SK-N-SH treated with all-trans-retinoic acid at 6 μM for 48 hours (cell line): ENCODE measurements around the gene RNASEH1.
A peak's percentile ranks its signal among the peaks of the same experiment; 100 is the strongest.

Source experiments
- ATAC-seq: fragments of 200-7000 bp; cut with Tn5 transposase; 3 replicates; pipeline ENCODE4 v1.9.1; 2020; ENCODE audit warnings: mild to moderate bottlenecking, moderate library complexity
- ARNTL ChIP-seq: fragments of 450-650 bp; formaldehyde crosslinking; IDR thresholded peaks from 2 replicates; pipeline ENCODE4 v1.5.0; 2020; ENCODE audit warnings: low read depth, mild to moderate bottlenecking, moderate library complexity, borderline replicate concordance
- BACH2 ChIP-seq: fragments of 250-450 bp; sonication (Bioruptor Pico); IDR thresholded peaks from 2 replicates; pipeline ENCODE4 v1.9.0; 2021; ENCODE audit warnings: mild to moderate bottlenecking, borderline replicate concordance
- CSDC2 ChIP-seq: fragments of 250-450 bp; sonication (Bioruptor Pico); IDR thresholded peaks from 2 replicates; pipeline ENCODE4 v1.5.0; 2020; ENCODE audit warnings: mild to moderate bottlenecking, moderate library complexity
- ESRRG ChIP-seq: fragments of 250-450 bp; sonication (Bioruptor Pico); IDR thresholded peaks from 2 replicates; pipeline ENCODE4 v1.6.1; 2021; ENCODE audit warnings: mild to moderate bottlenecking
- GLIS3 ChIP-seq: fragments of 250-450 bp; sonication (Bioruptor Pico); IDR thresholded peaks from 2 replicates; pipeline ENCODE4 v1.5.0; 2020; ENCODE audit warnings: mild to moderate bottlenecking, moderate library complexity
- ISL1 ChIP-seq: fragments of 250-450 bp; sonication (Bioruptor Pico); IDR thresholded peaks from 2 replicates; pipeline ENCODE4 v2.1.2; 2022; ENCODE audit warnings: mild to moderate bottlenecking, moderate library complexity
- OSR1 ChIP-seq: fragments of 250-450 bp; sonication (Bioruptor Pico); IDR thresholded peaks from 2 replicates; pipeline ENCODE4 v1.8.0; 2022; ENCODE audit warnings: moderate library complexity, mild to moderate bottlenecking, inconsistent platforms
- PPARA ChIP-seq: fragments of 250-450 bp; sonication (Bioruptor Pico); IDR thresholded peaks from 2 replicates; pipeline ENCODE4 v1.5.0; 2020; ENCODE audit warnings: mild to moderate bottlenecking, borderline replicate concordance
- RARB ChIP-seq: fragments of 250-450 bp; sonication (Bioruptor Pico); IDR thresholded peaks from 2 replicates; pipeline ENCODE4 v1.8.0; 2021; ENCODE audit warnings: mild to moderate bottlenecking, moderate library complexity
- SNAI2 ChIP-seq: fragments of 250-450 bp; sonication (Bioruptor Pico); IDR thresholded peaks from 2 replicates; pipeline ENCODE4 v1.5.0; 2020; ENCODE audit warnings: mild to moderate bottlenecking, moderate library complexity
- TCF4 ChIP-seq: fragments of 250-450 bp; sonication (Bioruptor Pico); IDR thresholded peaks from 2 replicates; pipeline ENCODE4 v1.8.0; 2021; ENCODE audit warnings: mild to moderate bottlenecking, moderate library complexity, borderline replicate concordance
- ZFP3 ChIP-seq: fragments of 250-450 bp; sonication (Bioruptor Pico); IDR thresholded peaks from 2 replicates; pipeline ENCODE4 v1.5.0; 2020; ENCODE audit warnings: mild to moderate bottlenecking, moderate library complexity
- ZNF565 ChIP-seq: fragments of 450-650 bp; formaldehyde crosslinking; conservative IDR thresholded peaks from 2 replicates; pipeline ENCODE4 v1.5.0; 2020; ENCODE audit warnings: low read depth, mild to moderate bottlenecking, moderate library complexity
- ZNF70 ChIP-seq: fragments of 450-650 bp; formaldehyde crosslinking; IDR thresholded peaks from 2 replicates; pipeline ENCODE4 v1.5.0; 2020; ENCODE audit warnings: mild to moderate bottlenecking, moderate library complexity
- ZNF8 ChIP-seq: fragments of 450-650 bp; formaldehyde crosslinking; IDR thresholded peaks from 2 replicates; pipeline ENCODE4 v1.5.0; 2020; ENCODE audit warnings: mild to moderate bottlenecking, moderate library complexity
- TF ChIP-seq, protein P1 (sequence below): fragments of 250-450 bp; sonication (Bioruptor Pico); IDR thresholded peaks from 2 replicates; pipeline ENCODE4 v1.5.1; 2020; ENCODE audit warnings: low read depth, mild to moderate bottlenecking, moderate library complexity
- TF ChIP-seq, protein P2 (sequence below): fragments of 250-450 bp; sonication (Bioruptor Pico); IDR thresholded peaks from 2 replicates; pipeline ENCODE4 v1.5.1; 2021; ENCODE audit warnings: mild to moderate bottlenecking, moderate library complexity
- TF ChIP-seq, protein P3 (sequence below): fragments of 250-450 bp; sonication (Bioruptor Pico); IDR thresholded peaks from 2 replicates; pipeline ENCODE4 v1.5.0; 2020; ENCODE audit warnings: mild to moderate bottlenecking, moderate library complexity
- TF ChIP-seq, protein P4 (sequence below): fragments of 250-450 bp; sonication (Bioruptor Pico); IDR thresholded peaks from 2 replicates; pipeline ENCODE4 v1.8.0; 2021; ENCODE audit warnings: low read depth, mild to moderate bottlenecking, moderate library complexity, borderline replicate concordance

RNASEH1 gene

DNA sequence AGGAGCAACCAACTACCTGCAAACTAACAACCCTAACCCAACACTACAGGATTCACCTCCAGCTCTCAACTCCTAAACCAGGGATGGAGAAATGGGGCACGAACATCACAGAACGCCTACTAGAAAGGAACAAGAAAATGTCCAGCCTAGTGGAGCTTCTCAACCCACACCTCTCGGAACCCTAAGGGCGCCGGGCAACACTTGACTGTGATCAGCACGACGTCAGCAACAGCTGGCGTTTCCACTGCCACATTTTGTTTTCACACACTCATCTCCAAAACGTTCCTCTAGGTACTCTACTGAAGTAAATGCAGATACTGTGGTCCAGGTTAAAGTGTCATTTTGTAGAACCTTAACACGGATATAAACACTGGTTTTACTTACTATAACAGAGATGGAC is 4.2 kb downstream of the RNASEH1 start:
- no peak for ATAC-seq
- TF ChIP-seq CSDC2 (CRISPR knock-in tag): no peak
- TF ChIP-seq ZNF70 (CRISPR knock-in tag): no peak
- no peak for TF ChIP-seq ZFP3
- no peak for TF ChIP-seq GLIS3 (CRISPR knock-in tag)
- no peak for TF ChIP-seq RARB (CRISPR knock-in tag)
- TF ChIP-seq, protein P1, sequence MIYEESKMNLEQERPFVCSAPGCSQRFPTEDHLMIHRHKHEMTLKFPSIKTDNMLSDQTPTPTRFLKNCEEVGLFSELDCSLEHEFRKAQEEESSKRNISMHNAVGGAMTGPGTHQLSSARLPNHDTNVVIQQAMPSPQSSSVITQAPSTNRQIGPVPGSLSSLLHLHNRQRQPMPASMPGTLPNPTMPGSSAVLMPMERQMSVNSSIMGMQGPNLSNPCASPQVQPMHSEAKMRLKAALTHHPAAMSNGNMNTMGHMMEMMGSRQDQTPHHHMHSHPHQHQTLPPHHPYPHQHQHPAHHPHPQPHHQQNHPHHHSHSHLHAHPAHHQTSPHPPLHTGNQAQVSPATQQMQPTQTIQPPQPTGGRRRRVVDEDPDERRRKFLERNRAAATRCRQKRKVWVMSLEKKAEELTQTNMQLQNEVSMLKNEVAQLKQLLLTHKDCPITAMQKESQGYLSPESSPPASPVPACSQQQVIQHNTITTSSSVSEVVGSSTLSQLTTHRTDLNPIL (CRISPR knock-in tag): no peak
- TF ChIP-seq ARNTL (CRISPR knock-in tag): no peak
- TF ChIP-seq, protein P2, sequence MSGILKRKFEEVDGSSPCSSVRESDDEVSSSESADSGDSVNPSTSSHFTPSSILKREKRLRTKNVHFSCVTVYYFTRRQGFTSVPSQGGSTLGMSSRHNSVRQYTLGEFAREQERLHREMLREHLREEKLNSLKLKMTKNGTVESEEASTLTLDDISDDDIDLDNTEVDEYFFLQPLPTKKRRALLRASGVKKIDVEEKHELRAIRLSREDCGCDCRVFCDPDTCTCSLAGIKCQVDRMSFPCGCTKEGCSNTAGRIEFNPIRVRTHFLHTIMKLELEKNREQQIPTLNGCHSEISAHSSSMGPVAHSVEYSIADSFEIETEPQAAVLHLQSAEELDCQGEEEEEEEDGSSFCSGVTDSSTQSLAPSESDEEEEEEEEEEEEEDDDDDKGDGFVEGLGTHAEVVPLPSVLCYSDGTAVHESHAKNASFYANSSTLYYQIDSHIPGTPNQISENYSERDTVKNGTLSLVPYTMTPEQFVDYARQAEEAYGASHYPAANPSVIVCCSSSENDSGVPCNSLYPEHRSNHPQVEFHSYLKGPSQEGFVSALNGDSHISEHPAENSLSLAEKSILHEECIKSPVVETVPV (CRISPR knock-in tag): no peak
- no peak for TF ChIP-seq PPARA
- no peak for TF ChIP-seq ISL1 (CRISPR knock-in tag)
- TF ChIP-seq ZNF8: no peak
- no peak for TF ChIP-seq TCF4 (CRISPR knock-in tag)
- no peak for TF ChIP-seq BACH2 (CRISPR knock-in tag)
- TF ChIP-seq ESRRG (CRISPR knock-in tag): no peak
- TF ChIP-seq, protein P3, sequence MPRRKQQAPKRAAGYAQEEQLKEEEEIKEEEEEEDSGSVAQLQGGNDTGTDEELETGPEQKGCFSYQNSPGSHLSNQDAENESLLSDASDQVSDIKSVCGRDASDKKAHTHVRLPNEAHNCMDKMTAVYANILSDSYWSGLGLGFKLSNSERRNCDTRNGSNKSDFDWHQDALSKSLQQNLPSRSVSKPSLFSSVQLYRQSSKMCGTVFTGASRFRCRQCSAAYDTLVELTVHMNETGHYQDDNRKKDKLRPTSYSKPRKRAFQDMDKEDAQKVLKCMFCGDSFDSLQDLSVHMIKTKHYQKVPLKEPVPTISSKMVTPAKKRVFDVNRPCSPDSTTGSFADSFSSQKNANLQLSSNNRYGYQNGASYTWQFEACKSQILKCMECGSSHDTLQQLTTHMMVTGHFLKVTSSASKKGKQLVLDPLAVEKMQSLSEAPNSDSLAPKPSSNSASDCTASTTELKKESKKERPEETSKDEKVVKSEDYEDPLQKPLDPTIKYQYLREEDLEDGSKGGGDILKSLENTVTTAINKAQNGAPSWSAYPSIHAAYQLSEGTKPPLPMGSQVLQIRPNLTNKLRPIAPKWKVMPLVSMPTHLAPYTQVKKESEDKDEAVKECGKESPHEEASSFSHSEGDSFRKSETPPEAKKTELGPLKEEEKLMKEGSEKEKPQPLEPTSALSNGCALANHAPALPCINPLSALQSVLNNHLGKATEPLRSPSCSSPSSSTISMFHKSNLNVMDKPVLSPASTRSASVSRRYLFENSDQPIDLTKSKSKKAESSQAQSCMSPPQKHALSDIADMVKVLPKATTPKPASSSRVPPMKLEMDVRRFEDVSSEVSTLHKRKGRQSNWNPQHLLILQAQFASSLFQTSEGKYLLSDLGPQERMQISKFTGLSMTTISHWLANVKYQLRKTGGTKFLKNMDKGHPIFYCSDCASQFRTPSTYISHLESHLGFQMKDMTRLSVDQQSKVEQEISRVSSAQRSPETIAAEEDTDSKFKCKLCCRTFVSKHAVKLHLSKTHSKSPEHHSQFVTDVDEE: no peak
- no peak for TF ChIP-seq OSR1 (CRISPR knock-in tag)
- TF ChIP-seq ZNF565 (CRISPR knock-in tag): no peak
- TF ChIP-seq, protein P4, sequence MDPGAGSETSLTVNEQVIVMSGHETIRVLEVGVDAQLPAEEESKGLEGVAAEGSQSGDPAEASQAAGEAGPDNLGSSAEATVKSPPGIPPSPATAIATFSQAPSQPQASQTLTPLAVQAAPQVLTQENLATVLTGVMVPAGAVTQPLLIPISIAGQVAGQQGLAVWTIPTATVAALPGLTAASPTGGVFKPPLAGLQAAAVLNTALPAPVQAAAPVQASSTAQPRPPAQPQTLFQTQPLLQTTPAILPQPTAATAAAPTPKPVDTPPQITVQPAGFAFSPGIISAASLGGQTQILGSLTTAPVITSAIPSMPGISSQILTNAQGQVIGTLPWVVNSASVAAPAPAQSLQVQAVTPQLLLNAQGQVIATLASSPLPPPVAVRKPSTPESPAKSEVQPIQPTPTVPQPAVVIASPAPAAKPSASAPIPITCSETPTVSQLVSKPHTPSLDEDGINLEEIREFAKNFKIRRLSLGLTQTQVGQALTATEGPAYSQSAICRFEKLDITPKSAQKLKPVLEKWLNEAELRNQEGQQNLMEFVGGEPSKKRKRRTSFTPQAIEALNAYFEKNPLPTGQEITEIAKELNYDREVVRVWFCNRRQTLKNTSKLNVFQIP (CRISPR knock-in tag): no peak
- TF ChIP-seq SNAI2 (CRISPR knock-in tag): no peak

DNA sequence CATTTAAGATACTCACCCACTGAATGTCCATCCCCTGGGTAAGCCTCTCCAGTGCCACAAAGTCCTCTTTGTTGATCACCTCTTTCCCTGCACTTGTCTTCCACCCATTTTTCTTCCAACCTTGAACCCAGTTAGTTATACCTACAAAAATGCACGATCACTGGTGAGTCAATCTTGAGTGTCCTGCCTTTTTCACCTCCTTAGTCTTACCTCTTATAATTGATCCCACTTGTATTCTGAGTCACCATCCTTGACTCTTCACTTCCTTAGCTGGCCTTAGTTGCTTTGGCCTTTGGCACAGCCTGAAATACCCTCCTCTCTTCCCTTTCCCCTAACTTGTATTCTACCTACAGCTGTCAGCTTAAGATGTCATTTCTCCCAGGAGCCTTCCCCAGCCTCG is 10.2 kb downstream of the RNASEH1 start:
- ATAC-seq: no peak

DNA sequence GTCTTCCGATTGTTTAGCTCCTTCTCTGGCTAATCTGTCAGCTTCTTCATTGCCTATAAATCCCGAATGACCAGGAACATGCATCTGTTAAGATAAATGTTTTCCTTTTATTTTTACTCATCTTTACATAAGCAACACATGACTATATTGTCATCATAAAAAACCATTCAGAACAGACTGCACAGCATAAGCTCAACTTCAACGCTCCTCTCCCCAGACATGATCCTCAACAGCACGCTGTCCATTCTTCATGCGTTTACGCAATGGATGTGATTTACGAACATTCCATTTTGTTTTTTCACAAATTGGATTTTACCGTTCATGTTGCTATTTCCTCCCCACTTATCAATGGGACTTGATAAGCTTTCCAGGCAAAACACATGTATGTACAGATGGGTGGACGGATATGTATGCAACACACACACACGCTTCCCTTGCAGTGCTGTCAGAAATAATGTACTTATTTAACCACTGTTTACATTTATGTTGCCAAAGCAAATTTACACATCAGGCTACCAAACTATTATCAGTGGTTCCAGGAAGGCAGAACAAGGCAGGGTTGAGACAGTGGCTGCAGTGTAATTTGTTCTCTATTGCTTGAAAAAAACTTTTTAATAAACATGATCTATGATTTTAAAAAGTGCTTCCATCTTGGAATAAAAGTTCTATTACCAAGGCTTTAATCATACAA is 12.2 kb downstream of the RNASEH1 start:
- ATAC-seq: no peak
- TF ChIP-seq TCF4 (CRISPR knock-in tag) (no peak), ZNF70 (CRISPR knock-in tag) (no peak), ISL1 (CRISPR knock-in tag) (no peak), OSR1 (CRISPR knock-in tag) (no peak), CSDC2 (CRISPR knock-in tag) (no peak)

More for the DNA sequence above, 10.2 kb downstream of the RNASEH1 start:
- TF ChIP-seq GLIS3 (CRISPR knock-in tag) (no peak), ZNF70 (CRISPR knock-in tag) (peak; percentile 99)
- TF ChIP-seq, protein P2 (CRISPR knock-in tag): no peak
